NCI-H1092 (cell line): ENCODE measurements around the gene GPATCH4.

Source experiments
- DNase-seq: peaks from one replicate; lab custom pipeline; 2025; lab: John Stamatoyannopoulos, UW

Gene GPATCH4

DNA sequence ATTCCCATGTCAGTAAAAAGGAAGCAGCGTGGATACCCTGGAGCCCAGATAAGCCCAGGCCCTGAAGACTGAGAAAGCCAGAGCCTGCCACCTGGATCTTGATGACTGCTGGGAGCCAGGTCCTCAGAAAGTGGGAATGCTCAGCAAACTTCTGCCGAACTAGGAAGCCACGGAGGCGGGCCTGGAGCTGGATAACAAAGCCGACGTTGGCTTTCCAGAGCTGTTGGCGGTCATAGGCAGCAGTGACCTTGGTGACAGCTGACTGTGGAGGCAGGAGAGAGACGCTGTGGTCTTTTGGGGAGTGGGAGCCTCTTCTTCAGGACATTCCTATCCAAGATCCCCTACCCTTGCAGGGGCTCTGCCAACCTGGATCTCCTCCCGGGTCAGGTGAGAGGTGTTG lies 53.3 kb downstream of the GPATCH4 start:
- no peak for DNase-seq

DNA sequence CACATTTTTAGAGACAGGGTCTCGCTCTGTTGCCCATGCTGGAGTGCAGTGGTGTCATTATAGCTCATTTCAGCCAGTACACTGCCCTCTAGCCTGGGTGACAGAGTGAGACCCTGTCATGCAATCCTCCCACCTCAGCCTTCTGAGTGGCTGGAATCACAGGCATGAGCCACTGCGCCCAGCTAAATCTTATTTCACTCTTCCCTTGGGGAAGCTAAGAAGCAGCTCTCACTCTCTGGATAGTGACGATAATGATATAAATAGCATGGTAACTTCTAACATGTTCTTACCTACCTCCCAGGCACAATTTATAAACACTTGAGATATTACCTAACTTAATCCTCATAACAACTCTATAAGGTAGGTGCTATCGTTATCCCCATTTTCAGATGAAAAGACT lies 53.8 kb downstream of the GPATCH4 start:
- DNase-seq, result no peak

DNA sequence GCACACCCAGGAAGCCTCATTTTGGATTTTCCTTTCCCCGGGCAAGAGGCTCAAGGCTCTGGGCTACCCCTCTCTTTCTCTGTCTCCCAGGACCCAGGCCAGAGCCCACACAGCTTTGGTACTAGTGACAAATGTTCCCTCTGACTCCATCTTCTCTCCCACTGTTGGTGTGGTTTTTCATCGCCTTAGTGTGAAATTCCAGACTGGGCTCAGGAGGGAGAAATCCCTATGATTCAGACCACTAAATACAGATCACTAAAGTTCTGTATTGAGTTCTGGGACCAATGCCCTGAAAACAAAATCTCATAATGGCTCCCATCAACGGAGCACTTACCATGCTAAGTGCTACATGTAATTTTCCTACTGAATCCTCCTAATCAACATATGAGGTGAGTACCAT lies 55.0 kb downstream of the GPATCH4 start:
- DNase-seq, result no peak

DNA sequence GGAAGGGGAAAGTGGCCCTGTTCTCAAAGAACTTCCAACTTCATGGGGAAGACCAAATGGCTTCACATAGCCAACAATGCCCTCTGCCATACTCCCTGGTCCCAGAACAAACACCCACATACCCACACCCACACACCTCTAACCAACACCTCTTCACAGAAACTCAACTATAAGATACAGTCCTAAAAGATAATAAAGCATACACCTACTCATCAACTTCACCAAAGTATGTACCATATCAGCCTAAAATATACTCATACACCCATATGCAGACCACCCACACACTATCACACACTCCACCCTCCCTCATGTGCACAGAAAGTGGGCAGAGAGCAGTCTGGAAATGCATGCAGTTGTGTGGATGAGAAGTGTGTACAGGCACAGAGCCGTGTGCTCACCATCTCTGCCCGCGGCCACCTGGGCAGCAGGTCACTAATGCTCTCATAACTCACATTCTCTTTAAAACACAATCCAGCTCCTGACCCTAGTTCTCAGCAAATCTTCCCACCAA lies 56.6 kb downstream of the GPATCH4 start:
- no peak for DNase-seq
